Measurements from ENCODE around the gene ENTREP3.
"Not testable (repeated sequence)": the region's sequence is repeated elsewhere in the genome, so short reads cannot be mapped to it uniquely, and the experiment has no call there.

Gene ENTREP3

GRCh38 chr1:155223047-155223446 is 32.2 kb downstream of the ENTREP3 start:
- no peak for DNase-seq (ENCODE audit: low spot score)

GRCh38 chr1:155220211-155220965 is 34.9 kb downstream of the ENTREP3 start:
- DNase-seq (ENCODE audit: low spot score): not testable (repeated sequence)

- DNase-seq (ENCODE audit: low spot score): peak; percentile 73
These were observed 35.7 kb downstream of the ENTREP3 start for GRCh38 chr1:155219592-155220031.

- DNase-seq (ENCODE audit: low spot score): peak; percentile 90
These were observed 36.3 kb downstream of the ENTREP3 start for GRCh38 chr1:155218854-155219591.

- not testable (repeated sequence) for DNase-seq (ENCODE audit: low spot score)
These were observed 40.6 kb downstream of the ENTREP3 start for GRCh38 chr1:155214702-155215101.

GRCh38 chr1:155212051-155212440 is 43.2 kb downstream of the ENTREP3 start:
- DNase-seq (ENCODE audit: low spot score): not testable (repeated sequence)

GRCh38 chr1:155211381-155212050 is 43.8 kb downstream of the ENTREP3 start:
- DNase-seq (ENCODE audit: low spot score): not testable (repeated sequence)

GRCh38 chr1:155210314-155211104 is 44.8 kb downstream of the ENTREP3 start:
- no peak for DNase-seq (ENCODE audit: low spot score)

- no peak for DNase-seq (ENCODE audit: low spot score)
These were observed 46.0 kb downstream of the ENTREP3 start for GRCh38 chr1:155209312-155209721.

GRCh38 chr1:155208541-155209311 is 46.6 kb downstream of the ENTREP3 start, which contains the start of gene MTX1:
Gene MTX1 (plus strand): TSS chr1:155208695. CDS start chr1:155208805, 110 bp downstream.
- DNase-seq (ENCODE audit: low spot score): peak; percentile 91

GRCh38 chr1:155207806-155208540 is 47.3 kb downstream of the ENTREP3 start, which contains the start of gene THBS3:
Gene THBS3 (minus strand): TSS chr1:155207897. CDS start chr1:155207876, 21 bp downstream.
- peak; percentile 63 for DNase-seq (ENCODE audit: low spot score)

- peak; percentile 80 for DNase-seq (ENCODE audit: low spot score)
These were observed 48.1 kb downstream of the ENTREP3 start for GRCh38 chr1:155206891-155207805.

- DNase-seq (ENCODE audit: low spot score): no peak
These were observed 49.2 kb downstream of the ENTREP3 start for GRCh38 chr1:155205969-155206593.

- no peak for DNase-seq (ENCODE audit: low spot score)
These were observed 50.2 kb downstream of the ENTREP3 start for GRCh38 chr1:155205035-155205434.

GRCh38 chr1:155202731-155203515 is 52.4 kb downstream of the ENTREP3 start:
- no peak for DNase-seq (ENCODE audit: low spot score)

- no peak for DNase-seq (ENCODE audit: low spot score)
These were observed 53.1 kb downstream of the ENTREP3 start for GRCh38 chr1:155202198-155202597.

GRCh38 chr1:155200920-155201319 is 54.4 kb downstream of the ENTREP3 start:
- no peak for DNase-seq (ENCODE audit: low spot score)

GRCh38 chr1:155199792-155200191 is 55.5 kb downstream of the ENTREP3 start:
- DNase-seq (ENCODE audit: low spot score): no peak
